ENCODE measurements around the gene THRB.
A peak's percentile ranks its signal among the peaks of the same experiment; 100 is the strongest.

THRB gene

GRCh38 chr3:24240306-24240705 is 254.3 kb downstream of the THRB start:
- Histone ChIP-seq H3K4me3 (no peak overlapping the region), H3K27ac (peak overlapping the region in 1 of 2 donors; percentile 70)
- no peak for DNase-seq (ENCODE audit: low spot score)
- TF ChIP-seq, protein P1, sequence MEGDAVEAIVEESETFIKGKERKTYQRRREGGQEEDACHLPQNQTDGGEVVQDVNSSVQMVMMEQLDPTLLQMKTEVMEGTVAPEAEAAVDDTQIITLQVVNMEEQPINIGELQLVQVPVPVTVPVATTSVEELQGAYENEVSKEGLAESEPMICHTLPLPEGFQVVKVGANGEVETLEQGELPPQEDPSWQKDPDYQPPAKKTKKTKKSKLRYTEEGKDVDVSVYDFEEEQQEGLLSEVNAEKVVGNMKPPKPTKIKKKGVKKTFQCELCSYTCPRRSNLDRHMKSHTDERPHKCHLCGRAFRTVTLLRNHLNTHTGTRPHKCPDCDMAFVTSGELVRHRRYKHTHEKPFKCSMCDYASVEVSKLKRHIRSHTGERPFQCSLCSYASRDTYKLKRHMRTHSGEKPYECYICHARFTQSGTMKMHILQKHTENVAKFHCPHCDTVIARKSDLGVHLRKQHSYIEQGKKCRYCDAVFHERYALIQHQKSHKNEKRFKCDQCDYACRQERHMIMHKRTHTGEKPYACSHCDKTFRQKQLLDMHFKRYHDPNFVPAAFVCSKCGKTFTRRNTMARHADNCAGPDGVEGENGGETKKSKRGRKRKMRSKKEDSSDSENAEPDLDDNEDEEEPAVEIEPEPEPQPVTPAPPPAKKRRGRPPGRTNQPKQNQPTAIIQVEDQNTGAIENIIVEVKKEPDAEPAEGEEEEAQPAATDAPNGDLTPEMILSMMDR (IDR thresholded peaks at IDR 0.05) = no peak

GRCh38 chr3:24237971-24238706 is 256.5 kb downstream of the THRB start:
- DNase-seq (ENCODE audit: low spot score) = no peak
- H3K27ac ChIP-seq = peak overlapping the region; percentile 54 to 81
- H3K4me3 ChIP-seq = no peak overlapping the region
- TF ChIP-seq, protein P1 (IDR thresholded peaks at IDR 0.05) = peak; percentile 68

DNA sequence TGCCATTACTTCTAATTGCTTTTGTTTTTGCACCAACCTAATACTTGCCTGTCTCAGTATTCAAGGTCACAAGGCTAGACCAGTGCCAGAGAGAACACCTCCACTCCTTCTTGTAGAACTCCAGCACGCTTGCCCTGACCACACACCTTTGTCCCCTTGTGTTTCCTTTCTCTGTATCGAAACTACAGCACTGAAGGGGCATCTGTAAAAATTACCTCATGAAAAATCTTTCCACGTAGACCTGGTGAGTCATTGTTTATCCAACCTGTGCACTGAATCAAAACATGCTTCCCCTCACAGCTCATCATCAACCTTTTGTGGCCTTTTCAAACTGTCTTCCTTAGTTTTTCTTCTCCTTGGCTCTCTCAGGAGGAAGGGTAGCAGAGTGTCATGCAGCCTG is 259.5 kb downstream of the THRB start:
- H3K27ac ChIP-seq = peak overlapping the region in 1 of 2 donors; percentile 81
- no peak overlapping the region for H3K4me3 ChIP-seq
- TF ChIP-seq, protein P1 (IDR thresholded peaks at IDR 0.05) = no peak
- DNase-seq (ENCODE audit: low spot score) = no peak

- TF ChIP-seq, protein P1 (IDR thresholded peaks at IDR 0.05) = no peak
- H3K27ac ChIP-seq = peak overlapping the region in 1 of 2 donors; percentile 2
- no peak overlapping the region for H3K4me3 ChIP-seq
- DNase-seq (ENCODE audit: low spot score) = no peak
Observed at GRCh38 chr3:24232784-24233183, 261.9 kb downstream of the THRB start.

- TF ChIP-seq, protein P1 (IDR thresholded peaks at IDR 0.05) = no peak
- H3K4me3 ChIP-seq = no peak overlapping the region
- no peak for DNase-seq (ENCODE audit: low spot score)
- peak overlapping the region in 1 of 2 donors; percentile 0 for H3K27ac ChIP-seq
Observed at GRCh38 chr3:24229468-24230221, 265.0 kb downstream of the THRB start.

GRCh38 chr3:24227635-24228034 is 267.0 kb downstream of the THRB start:
- no peak for DNase-seq (ENCODE audit: low spot score)
- H3K4me3 ChIP-seq = no peak overlapping the region
- TF ChIP-seq, protein P1 (IDR thresholded peaks at IDR 0.05) = no peak
- H3K27ac ChIP-seq = no peak overlapping the region

All from coronary artery (tissue), 2 donors.